T-helper 22 cell (primary cell): ENCODE data around the gene HSPB2.
"Not testable (repeated sequence)": the region's sequence is repeated elsewhere in the genome, so short reads cannot be mapped to it uniquely, and the experiment has no call there.

Experiments
- DNase-seq: peaks from one replicate; pipeline ENCODE4 v3.0.0-alpha.2; 2020; ENCODE audit warnings: low read depth

HSPB2 gene

GRCh38 chr11:111912535-111912934 lies at the start of gene HSPB2:
TSS of gene HSPB2 (plus strand) at chr11:111912734. CDS start at chr11:111912830, 96 bp downstream.
- no peak for DNase-seq

DNA sequence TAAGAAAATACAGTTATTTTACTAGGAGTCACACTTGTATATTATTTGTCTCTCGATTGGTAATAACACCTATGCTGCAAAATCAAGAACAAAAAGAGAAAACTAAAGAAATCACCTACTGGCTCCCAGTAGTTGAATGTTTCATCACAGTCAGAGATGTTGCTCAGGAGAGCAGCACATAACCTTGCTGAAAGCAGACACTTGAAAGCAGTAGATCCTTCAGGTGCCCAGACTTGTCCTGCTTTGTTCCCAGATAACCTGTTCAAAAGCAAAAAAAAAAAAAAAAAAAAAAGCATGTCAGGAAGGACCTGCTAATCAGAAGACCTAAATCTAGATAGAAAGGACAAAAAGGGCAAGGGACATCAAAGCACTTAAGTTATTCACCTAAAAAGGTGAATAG lies 42.4 kb upstream of the HSPB2 start:
- DNase-seq, result no peak

- no peak for DNase-seq
Measured at GRCh38 chr11:111870522-111870885, 42.0 kb upstream of the HSPB2 start.

DNA sequence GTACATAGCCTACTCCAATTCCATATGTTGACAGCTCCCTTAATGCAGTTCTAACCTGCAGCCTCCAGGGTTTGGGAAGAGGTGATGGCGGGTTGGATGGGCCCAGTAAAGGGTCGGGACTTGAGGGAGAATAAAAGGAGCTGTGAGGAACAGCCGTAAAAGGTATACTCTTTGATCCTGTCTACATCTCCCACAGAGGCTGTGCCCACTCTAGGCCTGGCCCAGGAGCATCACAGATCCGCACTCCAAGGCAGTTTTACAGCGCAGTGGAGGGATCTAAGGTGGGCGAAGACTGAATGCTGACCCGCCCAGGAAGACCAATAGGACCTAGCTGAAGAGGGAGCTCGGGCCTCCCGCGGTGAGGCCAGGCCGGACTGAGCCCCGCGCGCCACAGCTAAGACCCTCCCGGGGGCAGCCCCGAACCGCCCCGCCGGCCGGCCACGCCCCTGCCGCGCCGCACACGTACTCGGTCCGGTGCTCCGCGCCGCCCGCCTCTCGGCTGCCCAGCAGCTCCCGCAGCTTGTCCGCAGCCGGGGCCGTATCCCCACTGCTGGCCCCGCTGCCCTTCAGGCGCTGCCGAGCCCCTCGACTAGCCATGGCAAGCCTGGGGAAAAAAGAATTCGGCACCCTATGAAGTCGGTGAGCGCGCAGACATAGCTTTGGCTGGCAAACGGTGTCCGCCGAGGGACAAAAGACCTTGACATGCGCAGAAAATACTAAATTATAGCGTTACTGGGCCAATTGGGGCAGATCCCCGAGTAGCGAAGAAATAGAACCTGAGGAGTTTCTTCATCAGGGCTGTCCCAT lies 41.4 kb upstream of the HSPB2 start, which contains the start of gene ALG9:
Gene ALG9 (minus strand): TSS at position 696 of the 807 bp plus-strand sequence. CDS start 99 bp downstream, at position 597.
- DNase-seq, result peak; percentile 76

GRCh38 chr11:111871693-111872161 lies 40.8 kb upstream of the HSPB2 start:
- no peak for DNase-seq

GRCh38 chr11:111878385-111878848 lies 34.1 kb upstream of the HSPB2 start:
- DNase-seq, result no peak

DNA sequence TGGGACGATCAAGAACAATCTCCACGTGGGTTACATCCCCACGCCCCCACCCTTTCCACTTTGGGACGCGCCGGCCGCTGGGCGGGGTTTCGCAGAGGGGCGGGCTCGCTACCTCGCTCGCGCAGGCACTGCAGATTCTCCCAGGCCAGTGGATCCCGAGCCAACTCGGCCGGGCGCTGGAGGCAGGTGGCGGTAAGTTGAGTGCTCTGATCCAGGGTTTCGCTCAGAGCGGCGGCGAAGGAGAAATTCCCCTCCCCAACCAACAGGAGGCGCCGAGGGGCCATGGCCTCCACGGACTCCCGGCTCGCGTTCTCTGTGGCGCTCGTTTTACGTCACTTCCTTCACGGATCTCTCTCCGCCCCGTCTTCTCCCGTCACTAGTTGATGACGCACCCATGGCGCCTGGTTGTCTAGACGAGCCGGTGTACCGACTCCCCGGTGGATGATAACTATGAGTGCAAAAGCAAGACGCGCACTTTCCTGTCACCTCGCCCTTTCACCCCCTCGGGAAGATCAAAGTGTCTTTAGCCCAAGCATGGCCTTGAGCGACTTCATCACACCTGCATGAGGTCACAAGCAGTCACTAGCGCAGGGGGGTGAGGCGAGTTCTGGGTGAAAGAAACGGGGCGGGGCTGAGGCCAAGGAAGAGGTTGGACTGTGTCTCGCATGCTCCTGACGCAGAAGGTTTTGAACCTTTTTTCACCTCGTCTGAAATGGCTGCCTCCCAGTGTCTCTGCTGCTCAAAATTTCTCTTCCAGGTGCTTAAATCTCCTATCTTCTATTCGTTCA lies 33.5 kb upstream of the HSPB2 start, which contains the start of the genes CFAP68 and FDXACB1:
Gene CFAP68 (plus strand): TSS at position 693 of the 788 bp plus-strand sequence. CDS start 20 bp downstream, at position 713.
Gene FDXACB1 (minus strand): TSS at position 317 of the 788 bp plus-strand sequence. CDS start 33 bp downstream, at position 284.
- peak; percentile 98 for DNase-seq

DNA sequence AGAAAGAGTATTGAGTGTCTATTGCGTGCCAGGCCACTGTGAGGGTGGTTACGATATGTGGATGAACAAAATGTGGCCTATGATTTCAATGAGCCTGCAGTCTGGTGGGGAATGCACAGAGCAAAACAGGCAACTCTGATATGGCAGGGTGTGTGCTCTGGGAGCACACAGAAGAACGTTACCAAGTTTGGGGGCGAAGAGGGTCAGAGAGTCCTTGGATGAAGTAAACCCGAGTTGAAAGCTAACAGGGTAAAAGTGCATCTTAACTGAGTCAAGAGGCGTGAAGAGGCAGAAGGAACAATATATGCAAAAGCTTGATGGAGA lies 32.9 kb upstream of the HSPB2 start:
- DNase-seq, result no peak

DNA sequence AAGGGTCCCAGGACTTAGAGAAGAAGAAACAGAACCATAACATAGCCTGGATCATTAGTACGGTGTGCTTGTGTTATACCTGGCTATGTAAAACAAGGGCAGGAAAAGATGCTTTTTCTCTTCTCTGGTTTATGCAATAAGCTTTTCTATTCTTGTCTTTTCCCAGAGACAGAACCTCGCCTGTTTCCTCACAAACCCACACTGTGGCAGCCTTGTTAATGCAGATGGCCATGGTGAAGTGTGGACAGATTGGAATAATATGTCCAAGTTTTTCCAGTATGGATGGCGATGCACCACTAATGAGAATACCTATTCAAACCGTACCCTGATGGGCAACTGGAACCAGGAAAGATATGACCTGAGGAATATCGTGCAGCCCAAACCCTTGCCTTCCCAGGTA lies 30.3 kb upstream of the HSPB2 start:
- DNase-seq, result no peak

DNA sequence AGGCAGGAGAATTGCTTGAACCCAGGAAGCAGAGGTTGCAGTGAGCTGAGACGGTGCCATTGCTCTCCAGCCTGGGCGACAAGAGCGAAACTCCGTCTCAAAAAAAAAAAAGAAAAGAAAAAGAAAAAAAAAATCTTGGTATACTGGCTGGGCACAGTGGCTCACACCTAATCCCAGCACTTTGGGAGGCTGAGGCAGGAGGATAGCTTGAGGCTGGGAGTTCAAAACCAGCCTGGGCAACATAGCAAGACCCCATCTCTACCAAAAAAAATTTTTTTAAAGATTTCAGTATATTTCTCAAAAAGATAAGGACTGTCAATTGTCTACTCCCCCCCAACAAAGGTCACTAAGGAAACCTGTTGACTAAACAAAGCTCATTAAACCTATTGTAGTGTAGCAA lies 27.5 kb upstream of the HSPB2 start:
- not testable (repeated sequence) for DNase-seq

GRCh38 chr11:111886032-111886431 lies 26.5 kb upstream of the HSPB2 start:
- no peak for DNase-seq

DNA sequence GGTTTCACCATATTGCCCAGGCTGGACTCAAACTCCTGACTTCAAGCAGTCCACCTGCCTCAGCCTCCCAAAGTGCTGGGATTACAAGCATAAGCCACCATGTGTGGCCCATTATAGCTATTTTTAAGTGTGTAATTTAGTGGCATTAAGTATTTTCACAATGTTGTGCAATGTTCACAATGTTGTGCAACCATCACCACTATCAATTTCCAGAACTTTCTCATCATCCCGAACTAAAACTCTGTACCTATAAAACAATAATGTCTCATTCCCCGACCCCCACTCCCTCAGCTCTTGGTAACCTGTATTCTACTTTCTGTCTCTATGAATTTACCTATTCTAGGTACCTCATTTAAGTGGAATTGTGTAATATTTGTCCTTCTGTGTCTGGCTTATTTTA lies 25.7 kb upstream of the HSPB2 start:
- DNase-seq, result no peak

GRCh38 chr11:111905411-111905810 lies 7.1 kb upstream of the HSPB2 start:
- no peak for DNase-seq

DNA sequence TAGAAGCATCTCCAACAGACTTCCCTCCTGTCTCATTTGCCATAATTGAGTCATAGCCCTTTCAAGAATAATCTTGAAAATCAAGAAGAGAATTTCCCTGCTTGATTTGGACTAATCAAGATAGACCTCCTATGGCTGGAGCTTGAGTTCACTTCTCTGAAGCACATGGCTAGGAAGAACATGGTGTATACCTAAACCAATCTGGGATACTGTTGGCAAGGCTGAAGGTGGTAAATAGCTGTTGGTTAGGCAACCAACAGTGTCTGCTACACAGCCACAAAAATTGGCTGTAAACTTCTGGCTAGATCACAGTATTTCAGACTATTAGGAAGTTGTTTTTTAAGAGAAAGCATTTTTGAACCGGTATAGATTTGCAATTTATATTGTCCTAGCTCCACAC lies 5.9 kb upstream of the HSPB2 start:
- DNase-seq, result no peak

GRCh38 chr11:111908639-111909305 lies 3.8 kb upstream of the HSPB2 start:
- DNase-seq, result no peak

DNA sequence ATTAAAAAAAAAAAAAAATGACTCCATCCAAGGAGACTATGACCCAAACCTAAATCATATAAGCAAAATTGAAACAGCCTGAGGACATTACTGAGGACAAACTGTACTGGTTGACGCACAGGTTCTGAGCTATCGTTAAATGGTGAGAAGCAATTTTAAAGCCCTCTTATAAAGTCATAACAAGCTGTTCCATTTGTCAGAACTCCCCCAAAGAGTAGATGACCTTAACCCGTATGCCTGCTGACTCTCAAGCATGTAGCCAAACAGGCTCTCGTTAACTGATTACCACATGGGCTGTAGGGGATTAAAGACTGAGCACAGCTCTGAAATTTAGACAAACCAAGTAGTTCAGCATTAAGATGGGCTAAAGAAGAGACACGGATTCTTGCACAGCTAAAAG lies 3.2 kb upstream of the HSPB2 start:
- no peak for DNase-seq

DNA sequence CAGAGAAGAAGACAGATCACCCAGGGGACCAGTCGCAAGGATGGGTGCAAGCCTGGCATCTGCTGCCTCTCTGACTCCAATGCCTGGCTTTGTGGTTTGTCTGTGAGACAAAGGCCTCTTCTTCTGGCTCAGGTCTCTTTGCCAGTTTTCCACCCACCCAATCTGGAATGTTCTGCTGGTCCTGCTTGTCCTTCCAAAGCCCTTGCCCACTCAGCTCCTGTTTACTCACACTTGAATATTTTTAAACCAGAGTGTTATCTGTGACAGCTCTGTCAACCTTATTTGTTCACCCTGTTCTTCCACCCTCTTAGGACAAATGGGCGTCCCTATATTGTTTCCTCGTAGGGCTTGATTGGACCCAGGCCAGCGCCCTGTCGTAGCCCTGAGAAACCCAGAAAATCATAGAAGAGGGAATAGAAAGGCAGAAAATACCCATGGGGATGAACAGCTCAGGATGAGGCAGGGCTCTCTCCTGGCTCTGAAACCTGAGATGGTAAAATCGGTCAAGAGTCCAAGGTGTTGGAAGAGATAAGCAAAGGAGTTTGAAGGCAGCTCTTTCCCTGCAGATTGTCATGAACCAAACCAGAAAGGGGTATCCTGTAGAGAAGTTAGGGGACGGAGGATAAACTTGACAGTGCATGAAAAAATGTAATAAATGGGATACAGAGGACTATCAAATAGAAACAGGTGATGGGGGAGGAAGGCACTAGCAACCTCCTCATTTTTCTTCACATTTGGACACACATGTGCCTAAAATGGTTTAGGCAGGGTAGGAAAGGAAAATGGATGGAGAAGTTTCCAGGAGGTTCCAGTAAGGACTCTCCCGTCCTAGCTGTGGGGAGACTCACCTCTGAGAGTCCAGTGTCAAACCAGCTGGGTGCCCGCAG lies 1.6 kb upstream of the HSPB2 start:
- DNase-seq, result no peak

DNA sequence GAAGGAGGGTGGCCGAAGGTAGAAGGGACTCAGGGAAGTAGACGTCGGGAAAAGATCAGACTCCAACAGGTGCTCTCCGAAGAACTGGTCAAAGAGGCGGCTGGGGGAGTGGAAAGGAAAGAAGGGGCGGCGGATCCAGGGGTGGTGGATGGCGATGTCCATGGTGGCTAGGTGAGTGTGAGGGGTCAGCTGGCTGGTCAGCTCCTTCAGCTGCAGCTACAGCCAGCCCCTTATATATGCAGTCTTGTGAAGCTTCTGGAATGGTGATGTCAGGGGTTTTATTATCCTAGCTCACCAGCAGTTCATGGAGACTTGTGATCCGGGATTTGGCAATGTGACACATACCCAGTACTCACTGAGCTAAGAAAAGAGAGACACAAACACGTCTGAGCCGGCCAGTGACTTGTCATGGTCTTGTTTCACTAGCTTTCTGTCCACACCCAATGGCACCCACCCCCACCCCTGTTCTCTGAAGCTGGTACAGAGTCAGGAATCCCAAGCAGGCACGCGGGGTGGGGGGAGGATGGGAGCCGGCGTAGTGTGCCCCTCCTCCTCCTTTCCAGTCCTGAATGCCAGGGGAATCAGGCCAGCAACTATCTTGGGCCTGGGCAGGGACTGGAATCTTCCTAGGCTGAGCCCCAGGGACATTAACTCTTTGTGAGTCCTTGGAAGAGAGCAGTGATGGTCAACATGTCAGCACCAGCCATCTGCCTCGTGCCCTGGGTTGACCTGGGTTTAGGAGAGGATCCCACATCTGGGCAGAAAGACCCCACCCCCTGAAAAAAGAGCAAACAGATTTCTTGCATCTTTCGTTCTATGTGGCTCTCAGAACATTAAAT lies 752 bp upstream of the HSPB2 start, which contains the start of gene CRYAB:
Gene CRYAB (minus strand): TSS at position 208 of the 839 bp plus-strand sequence. CDS start 46 bp downstream, at position 162.
- DNase-seq, result no peak

DNA sequence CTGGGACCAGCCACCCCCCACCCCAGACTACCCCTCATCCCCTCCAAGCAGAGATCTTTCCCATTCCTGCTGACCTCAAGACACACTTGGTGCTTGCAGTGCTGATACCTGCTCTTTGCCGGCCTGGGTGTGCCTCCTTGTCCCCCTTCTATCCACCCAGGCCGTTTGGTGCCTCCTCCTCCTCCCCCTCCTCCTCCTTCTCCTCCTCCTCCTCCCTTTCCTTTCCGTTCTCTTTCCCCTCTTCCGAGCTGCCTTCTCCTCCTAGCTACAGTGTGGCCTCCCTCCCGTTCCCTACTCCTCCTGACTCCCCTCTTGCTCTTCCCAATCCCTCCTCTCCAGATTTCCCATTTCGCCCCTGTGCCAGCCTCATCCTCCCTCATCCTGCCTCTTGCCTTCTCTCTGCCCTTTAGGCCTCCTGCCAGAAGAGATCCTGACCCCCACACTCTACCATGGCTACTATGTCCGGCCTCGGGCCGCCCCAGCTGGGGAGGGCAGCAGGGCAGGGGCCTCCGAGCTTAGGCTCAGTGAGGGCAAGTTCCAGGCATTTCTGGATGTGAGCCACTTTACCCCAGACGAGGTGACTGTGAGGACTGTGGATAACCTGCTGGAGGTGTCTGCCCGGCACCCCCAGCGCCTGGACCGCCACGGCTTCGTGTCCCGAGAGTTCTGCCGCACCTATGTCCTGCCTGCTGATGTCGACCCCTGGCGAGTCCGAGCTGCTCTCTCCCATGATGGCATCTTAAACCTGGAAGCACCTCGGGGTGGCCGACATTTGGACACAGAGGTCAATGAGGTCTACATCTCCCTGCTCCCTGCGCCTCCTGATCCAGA lies 712 bp downstream of the HSPB2 start:
- DNase-seq, result no peak
